H1 (cell line): ENCODE measurements around the gene C1orf115. TPM values are rescaled to one million over a fixed set of nuclear protein-coding genes. Genes with fewer than 3 reads are reported as not detected.

Experiments used
- CTCF ChIA-PET: fragments of 300-600 bp; sonication (Branson Sonifier 250); formaldehyde crosslinking; loops from one replicate; lab custom pipeline; 2021; ENCODE audit not compliant: partially characterized antibody; lab: Charles Lee
- POLR2A ChIA-PET: fragments of 300-600 bp; sonication (Branson Sonifier 250); formaldehyde crosslinking; loops from one replicate; lab custom pipeline; 2021; ENCODE audit warnings: inconsistent platforms; ENCODE audit not compliant: partially characterized antibody; lab: Charles Lee
- DNase-seq, 2 experiments: peaks; one replicate each; pipeline versions ENCODE4 v3.0.0 to v3.0.0-alpha.2; 2010 to 2022; ENCODE audit warnings: low spot score in 2 of 2, low read depth in 1 of 2, mixed read lengths in 1 of 2
- FAIRE-seq: peaks from 2 replicates; lab custom pipeline; 2011; peaks lifted over from hg19 to GRCh38; lab: Jason Lieb, UNC
- H2AFZ ChIP-seq: 2 replicates; pipeline ENCODE4 v1.8.1; 2012; ENCODE audit warnings: low read length, inconsistent platforms
- H2AK5ac ChIP-seq: 2 replicates; pipeline ENCODE4 v1.6.1; 2013; ENCODE audit warnings: low read depth, low read length
- H2BK120ac ChIP-seq: replicated peaks from 2 replicates; pipeline ENCODE3; 2013; ENCODE audit warnings: low read depth, low read length, inconsistent platforms
- H2BK12ac ChIP-seq: 2 replicates; pipeline ENCODE4 v1.6.1; 2013; ENCODE audit warnings: low read depth, low read length
- H2BK15ac ChIP-seq: 2 replicates; pipeline ENCODE4 v1.6.1; 2013; ENCODE audit warnings: low read length
- H2BK20ac ChIP-seq: 2 replicates; pipeline ENCODE4 v1.6.1; 2013; ENCODE audit warnings: low read length
- H2BK5ac ChIP-seq: 2 replicates; pipeline ENCODE4 v1.6.1; 2013; ENCODE audit warnings: low read depth, low read length
- H3K14ac ChIP-seq: 2 replicates; pipeline ENCODE4 v1.6.1; 2013; ENCODE audit warnings: inconsistent platforms; ENCODE audit not compliant: insufficient read length
- H3K18ac ChIP-seq: 2 replicates; pipeline ENCODE4 v1.6.1; 2013; ENCODE audit warnings: low read length; ENCODE audit errors: extremely low read depth
- H3K23ac ChIP-seq: 2 replicates; pipeline ENCODE4 v1.6.1; 2013; ENCODE audit warnings: inconsistent platforms; ENCODE audit not compliant: insufficient read length
- H3K23me2 ChIP-seq: 2 replicates; pipeline ENCODE4 v1.6.1; 2013; ENCODE audit warnings: low read depth, low read length
- H3K27ac ChIP-seq: 2 replicates; pipeline ENCODE4 v1.6.1; 2011; ENCODE audit warnings: low read depth, low read length, inconsistent platforms
- H3K27me3 ChIP-seq, 4 experiments: replicated peaks in 1 of 4; 1 replicate in 1 of 4; 2 replicates in 3 of 4; pipeline versions ENCODE4 v1.6.1 to v1.8.1; 2011 to 2013; ENCODE audit warnings: low read length in 3 of 4, mild to moderate bottlenecking in 3 of 4, inconsistent platforms in 2 of 4, mixed read lengths in 2 of 4, moderate library complexity in 1 of 4; ENCODE audit not compliant: control insufficient read depth in 3 of 4, insufficient read depth in 3 of 4; ENCODE audit errors: extremely low read depth in 1 of 4
- H3K36me3 ChIP-seq, 4 experiments: 2 replicates each; pipeline versions ENCODE4 v1.6.1 to v1.8.1; 2011 to 2013; ENCODE audit warnings: mild to moderate bottlenecking in 4 of 4, low read length in 3 of 4, moderate library complexity in 2 of 4, control low read depth in 1 of 4, inconsistent platforms in 1 of 4; ENCODE audit not compliant: insufficient read depth in 4 of 4, control insufficient read depth in 2 of 4
- H3K4ac ChIP-seq: replicated peaks from 2 replicates; pipeline ENCODE3; 2013; ENCODE audit warnings: low read length, low read depth, mixed read lengths, inconsistent platforms; ENCODE audit not compliant: insufficient read length
- H3K4me1 ChIP-seq, 4 experiments: replicated peaks in 1 of 4; 1 replicate in 1 of 4; 2 replicates in 3 of 4; pipeline versions ENCODE4 v1.6.1 to v1.8.1; 2011 to 2013; ENCODE audit warnings: low read length in 3 of 4, inconsistent platforms in 2 of 4, mixed read lengths in 1 of 4; ENCODE audit not compliant: insufficient read depth in 4 of 4, control insufficient read depth in 3 of 4
- H3K4me2 ChIP-seq, 2 experiments: 2 replicates each; pipeline versions ENCODE4 v1.6.1 to v1.8.1; 2011 to 2013; ENCODE audit warnings: low read depth in 2 of 2, low read length in 2 of 2, control low read depth in 1 of 2, inconsistent platforms in 1 of 2, mild to moderate bottlenecking in 1 of 2; ENCODE audit not compliant: insufficient read depth in 1 of 2
- H3K4me3 ChIP-seq, 4 experiments: fragments of 200-600, 300-600 bp in 1 of 4; sonication (generic), shearing (Covaris generic), sonication (Bioruptor Twin) in 1 of 4; 2 replicates each; pipeline versions ENCODE4 v1.5.1 to v1.8.1; 2011 to 2016; ENCODE audit warnings: low read length in 4 of 4, low read depth in 3 of 4, control low read depth in 2 of 4, inconsistent platforms in 2 of 4, mild to moderate bottlenecking in 2 of 4, mixed read lengths in 1 of 4, moderate library complexity in 1 of 4; ENCODE audit not compliant: insufficient read depth in 2 of 4; ENCODE audit errors: extremely low read depth in 1 of 4
- H3K56ac ChIP-seq: replicated peaks from 2 replicates; pipeline ENCODE3; 2013; ENCODE audit warnings: low read depth, mild to moderate bottlenecking, mixed read lengths, low read length, inconsistent platforms; ENCODE audit not compliant: insufficient read length
- H3K79me1 ChIP-seq: 2 replicates; pipeline ENCODE4 v1.6.1; 2013; ENCODE audit warnings: low read depth, low read length, control low read depth
- H3K79me2 ChIP-seq, 2 experiments: 2 replicates each; pipeline versions ENCODE4 v1.6.1 to v1.8.1; 2012 to 2013; ENCODE audit warnings: low read length in 2 of 2, mild to moderate bottlenecking in 2 of 2, inconsistent platforms in 1 of 2; ENCODE audit not compliant: insufficient read depth in 2 of 2, control insufficient read depth in 1 of 2
- H3K9ac ChIP-seq, 4 experiments: replicated peaks in 1 of 4; 1 replicate in 1 of 4; 2 replicates in 3 of 4; pipeline versions ENCODE4 v1.6.1 to v1.8.1; 2011 to 2013; ENCODE audit warnings: low read depth in 3 of 4, low read length in 3 of 4, control low read depth in 2 of 4, mild to moderate bottlenecking in 2 of 4, moderate library complexity in 2 of 4, inconsistent platforms in 1 of 4; ENCODE audit errors: extremely low read depth in 1 of 4
- H3K9me3 ChIP-seq, 2 experiments: 2 replicates each; pipeline versions ENCODE4 v1.6.1 to v1.8.1; 2012 to 2013; ENCODE audit warnings: mild to moderate bottlenecking in 2 of 2, moderate library complexity in 2 of 2, control low read depth in 1 of 2, inconsistent platforms in 1 of 2, low read depth in 1 of 2, low read length in 1 of 2, mixed read lengths in 1 of 2; ENCODE audit not compliant: insufficient read depth in 2 of 2
- H4K20me1 ChIP-seq, 2 experiments: replicated peaks in 1 of 2; 2 replicates each; pipeline versions ENCODE3 to v1.8.1; 2011 to 2013; ENCODE audit warnings: inconsistent platforms in 2 of 2, low read length in 2 of 2, mild to moderate bottlenecking in 1 of 2; ENCODE audit not compliant: insufficient read depth in 2 of 2, control insufficient read depth in 1 of 2
- H4K5ac ChIP-seq: 2 replicates; pipeline ENCODE4 v1.6.1; 2013; ENCODE audit warnings: low read length, low read depth, mixed read lengths, inconsistent platforms; ENCODE audit not compliant: insufficient read length
- H4K8ac ChIP-seq: 2 replicates; pipeline ENCODE4 v1.8.0; 2013; ENCODE audit warnings: mild to moderate bottlenecking, moderate library complexity, low read length, inconsistent platforms; ENCODE audit not compliant: insufficient read depth; ENCODE audit errors: extremely low read depth
- H4K91ac ChIP-seq: replicated peaks from 2 replicates; pipeline ENCODE3; 2013; ENCODE audit warnings: low read length, mixed read lengths, inconsistent platforms; ENCODE audit not compliant: insufficient read length
- ATF3 ChIP-seq: IDR thresholded peaks from 2 replicates; pipeline ENCODE4 v1.6.1; 2011; ENCODE audit warnings: low read depth, mild to moderate bottlenecking, low read length; ENCODE audit not compliant: insufficient read depth
- WGBS, 2 experiments: shearing (Covaris generic) in 1 of 2; methylation state at CpG; one replicate each; pipeline versions ENCODE4 v1.1.6 to v1.1.7; 2013 to 2015; ENCODE audit warnings: low lambda C conversion rate in 2 of 2, mixed read lengths in 2 of 2, inconsistent platforms in 1 of 2, low coverage in 1 of 2, missing lambda C conversion rate in 1 of 2; ENCODE audit not compliant: insufficient replicate concordance in 2 of 2, insufficient coverage in 1 of 2, insufficient read length in 1 of 2; ENCODE audit errors: extremely low coverage in 1 of 2, missing lambda C conversion rate in 1 of 2; 5-methylcytosine and 5-hydroxymethylcytosine counted together
- polyA plus RNA-seq, 7 experiments: library from polyadenylated mRNA; depleted of rRNA in 3 of 7; stranded (reverse) in 5 of 7; unstranded in 2 of 7; fragments of >200 nt in 5 of 7; fragments of 200-250 nt in 2 of 7; gene quantifications; 1 replicate in 5 of 7; 2 replicates in 1 of 7; 4 replicates in 1 of 7; pipeline versions ENCODE4 v1.2.1 to v1.2.3, GENCODE V29; 2011 to 2013; ENCODE audit warnings: missing spikeins in 2 of 7, mixed read lengths in 2 of 7
- total RNA-seq: library from RNA; stranded (reverse); fragmentation: NEBNext Ultra II Directional; extraction: Animal tissue kit (Norgen Biotek cat#: 25700); gene quantifications from 2 replicates; pipeline ENCODE4 v1.2.1, GENCODE V29; 2021

The C1orf115 gene
- total and polyA plus RNA-seq, 2 of the 8 experiments (the other 6 are each of a cell fraction or from before 2014, with no cell fraction given), result 3.5 to 5.6 TPM

GRCh38 chr1:220694866-220695382, 4.8 kb downstream of the C1orf115 start:
- FAIRE-seq, result no peak
- no peak overlapping the region for H2BK120ac ChIP-seq
- H2BK20ac ChIP-seq, result no peak overlapping the region
- H3K14ac ChIP-seq, result no peak overlapping the region
- H3K18ac ChIP-seq, result no peak overlapping the region
- H2BK15ac ChIP-seq, result no peak overlapping the region
- no peaks in the 10 kb centered on the region for H3K9me3 ChIP-seq
- no peak overlapping the region for H3K4ac ChIP-seq
- H3K36me3 ChIP-seq, result no peaks in the 10 kb centered on the region
- no peak overlapping the region for H3K4me3 ChIP-seq
- no peak overlapping the region for H4K91ac ChIP-seq
- H2BK12ac ChIP-seq, result no peak overlapping the region
- no peak for DNase-seq
- no peak overlapping the region for H2BK5ac ChIP-seq
- peaks cover under 1% of the 10 kb centered on the region for H3K23me2 ChIP-seq
- H4K8ac ChIP-seq, result no peak overlapping the region
- no peak overlapping the region for H3K4me2 ChIP-seq
- H3K9ac ChIP-seq, result no peak overlapping the region
- no peak overlapping the region for H2AK5ac ChIP-seq
- ChIA-PET CTCF (interaction anchor here (0.7 to 7.2 kb wide), 9 partner anchors 8 to 415 kb away, joined by 3 to 36 read pairs (median 5); partner anchors contain the start of gene MTARC1), POLR2A (interaction anchor here (1.1 to 1.7 kb wide), 2 partner anchors 53 to 92 kb away, joined by 3 to 5 read pairs; partner anchors contain the start of genes MTARC1 and MTARC2)
- H4K20me1 ChIP-seq, result peaks cover 0 to 2% of the 10 kb centered on the region in 2 experiments
- peaks cover 0 to 3% (median 1%) of the 10 kb centered on the region in 4 experiments; a peak in 3 of 7 replicates for H3K4me1 ChIP-seq
- 94% methylated on average over 8 of the region's 8 CpGs; no CpG with 5 or more reads in 1 of the 2 experiments for WGBS, 2 experiments
- peaks cover 0 to 16% (median 12%) of the 10 kb centered on the region in 4 experiments; a peak in 6 of 7 replicates for H3K27me3 ChIP-seq
- no peaks in the 10 kb centered on the region for H3K79me1 ChIP-seq
- H3K23ac ChIP-seq, result no peak overlapping the region
- no peak overlapping the region for H3K27ac ChIP-seq
- no peaks in the 10 kb centered on the region for H3K79me2 ChIP-seq
- no peak overlapping the region for H4K5ac ChIP-seq
- H3K56ac ChIP-seq, result no peak overlapping the region
- no peak overlapping the region for H2AFZ ChIP-seq
- no peak for TF ChIP-seq ATF3
